GM19238 (cell line): Measurements from ENCODE around the gene DUSP22.

Experiments used
- DNase-seq: peaks from one replicate; pipeline ENCODE4 v3.0.0; 2011; ENCODE audit warnings: low spot score; ENCODE audit not compliant: insufficient read length

The DUSP22 gene

DNA sequence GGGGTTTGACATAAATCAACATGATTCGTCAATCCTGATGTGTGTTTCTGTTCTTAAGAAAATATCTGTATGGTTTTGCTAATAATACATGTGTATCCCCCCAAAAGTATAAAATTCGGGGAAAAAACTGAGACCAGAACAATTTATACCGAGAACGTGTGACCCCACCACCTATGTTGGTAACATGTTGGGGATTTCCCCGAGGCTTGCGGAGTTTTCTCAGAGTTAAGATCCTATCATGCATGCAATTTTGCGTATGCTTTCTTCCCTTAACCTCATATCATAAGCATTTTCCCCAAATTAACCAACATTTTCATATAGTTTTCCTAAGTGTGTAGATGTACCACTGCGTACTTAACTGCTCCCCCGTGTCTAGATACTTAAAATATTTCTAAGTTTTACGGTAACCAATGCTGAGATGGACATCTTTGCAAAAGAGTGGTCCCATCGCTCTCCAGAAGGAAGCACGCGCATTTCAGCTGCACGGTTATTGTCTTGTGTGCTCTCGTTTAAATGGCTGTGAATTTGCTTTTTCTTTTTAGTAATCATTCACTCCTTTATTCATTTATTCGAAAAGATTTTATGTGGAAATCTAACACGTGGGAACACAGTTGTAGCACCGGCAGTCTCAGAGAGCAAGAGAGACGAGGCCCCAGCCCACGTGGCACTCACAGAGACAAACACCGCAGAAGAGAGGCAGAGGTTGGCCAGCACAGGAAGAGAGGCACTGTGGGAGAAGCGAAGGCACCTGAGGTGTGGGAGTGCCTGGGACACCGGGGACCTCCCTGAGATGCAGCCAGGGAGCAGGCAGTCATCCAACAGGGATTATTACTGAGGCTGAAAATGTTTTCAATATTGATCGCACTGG, 86.0 kb downstream of the DUSP22 start:
- no peak for DNase-seq

DNA sequence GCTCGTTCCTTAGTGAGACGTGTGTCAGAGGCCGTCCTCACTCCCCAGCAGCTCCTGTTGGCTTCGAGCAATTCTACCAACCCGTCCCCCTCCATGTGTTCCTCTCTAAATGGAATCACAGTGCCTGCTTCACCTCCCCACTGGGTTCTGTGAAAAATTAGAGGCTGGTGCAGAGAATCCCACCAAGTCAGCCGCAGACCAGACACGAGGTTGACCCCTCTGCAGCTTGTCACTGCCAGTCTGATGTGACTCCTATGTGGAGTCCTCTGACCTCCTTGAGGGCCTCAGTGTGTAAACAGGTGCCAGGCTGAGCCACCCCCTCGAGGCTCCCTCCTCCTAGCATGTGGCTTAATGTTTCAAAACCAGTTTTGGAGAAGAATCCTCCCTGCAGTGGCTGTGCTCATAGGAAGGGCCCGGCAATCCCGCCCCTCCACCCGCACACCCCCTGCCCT, 86.7 kb downstream of the DUSP22 start:
- DNase-seq: no peak

DNA sequence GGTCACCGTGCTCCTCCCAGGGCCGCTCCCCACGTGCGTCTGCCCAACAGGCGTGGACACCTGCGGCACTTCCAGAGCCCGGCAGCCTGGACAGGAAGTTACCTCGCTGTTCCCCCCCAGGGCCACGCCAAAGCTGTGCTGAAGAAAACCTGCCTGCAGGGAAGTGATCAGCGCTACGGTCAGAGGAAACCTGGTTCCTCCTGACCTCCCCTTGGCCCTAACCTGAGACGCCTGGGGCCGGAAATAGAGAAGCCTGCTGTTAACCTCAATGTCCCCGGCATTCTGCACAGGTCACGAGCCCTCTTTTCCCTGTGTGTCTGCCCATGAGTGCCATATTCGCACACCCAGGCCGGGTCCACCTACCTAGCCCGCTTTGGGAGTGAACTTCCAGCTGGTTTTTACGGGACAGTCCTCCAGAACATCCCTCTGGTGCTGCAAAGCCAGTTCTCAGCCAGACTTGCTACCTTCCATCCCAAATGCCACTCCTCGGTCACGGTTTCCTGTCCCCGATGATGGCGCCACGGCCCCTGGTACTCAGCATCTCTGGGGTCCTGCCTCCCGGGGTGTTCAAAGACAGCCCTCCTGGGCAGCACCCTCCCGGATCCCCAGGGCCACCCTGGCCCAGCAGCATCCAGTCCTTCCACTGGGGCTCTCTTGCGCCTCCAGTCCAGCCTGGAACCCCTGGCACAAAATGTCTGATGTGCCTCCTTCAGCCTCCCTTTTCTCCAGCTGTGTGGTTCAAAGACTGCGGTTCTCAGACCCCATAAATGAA, 87.3 kb downstream of the DUSP22 start:
- no peak for DNase-seq

DNA sequence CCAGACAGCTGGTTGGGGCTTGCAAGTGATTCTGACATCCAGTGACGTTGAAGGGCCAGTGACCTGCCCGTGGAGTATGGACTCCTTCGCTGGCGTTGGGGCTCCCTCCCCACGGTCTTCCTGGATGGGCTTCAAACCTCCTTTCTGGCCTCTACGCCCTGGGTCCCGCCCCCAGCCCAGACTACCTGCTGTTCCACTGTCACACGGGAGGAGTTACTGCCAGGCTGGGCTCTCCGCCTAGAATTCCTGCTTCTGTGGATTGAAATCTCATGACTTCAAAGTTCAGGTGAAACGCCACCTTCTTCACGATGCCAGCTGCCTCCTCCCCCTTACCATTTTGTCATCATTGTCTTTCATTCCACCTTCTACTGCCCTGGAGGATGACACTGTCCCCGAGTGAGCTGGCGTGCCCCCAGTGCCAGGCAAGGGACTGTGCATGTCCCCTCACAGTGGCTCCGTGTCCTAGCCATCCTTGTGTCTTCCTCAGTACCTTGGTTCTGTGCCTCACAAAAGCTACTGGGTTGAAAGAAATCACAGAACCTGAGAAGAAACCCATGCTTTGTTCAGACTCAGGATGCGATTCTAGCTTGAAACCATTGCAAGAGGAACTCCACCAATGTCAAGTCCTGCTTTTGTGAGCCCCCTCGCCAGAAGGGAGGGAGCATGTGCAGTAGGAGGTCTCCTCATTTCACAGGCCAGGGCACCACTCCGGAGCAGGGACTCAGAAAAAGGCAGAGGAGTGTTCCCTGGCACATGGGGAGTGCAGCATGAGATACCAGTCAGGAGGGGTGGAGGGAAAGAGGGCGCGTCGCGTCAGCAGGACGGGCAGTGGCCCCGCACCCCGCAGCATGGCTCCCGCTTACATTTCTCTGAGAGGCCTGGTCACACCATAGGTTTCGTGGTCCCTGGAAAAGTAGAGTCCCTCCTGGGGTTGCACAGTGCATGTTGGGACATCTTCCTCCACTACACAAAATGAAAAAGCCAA, 88.2 kb downstream of the DUSP22 start:
- DNase-seq: no peak

DNA sequence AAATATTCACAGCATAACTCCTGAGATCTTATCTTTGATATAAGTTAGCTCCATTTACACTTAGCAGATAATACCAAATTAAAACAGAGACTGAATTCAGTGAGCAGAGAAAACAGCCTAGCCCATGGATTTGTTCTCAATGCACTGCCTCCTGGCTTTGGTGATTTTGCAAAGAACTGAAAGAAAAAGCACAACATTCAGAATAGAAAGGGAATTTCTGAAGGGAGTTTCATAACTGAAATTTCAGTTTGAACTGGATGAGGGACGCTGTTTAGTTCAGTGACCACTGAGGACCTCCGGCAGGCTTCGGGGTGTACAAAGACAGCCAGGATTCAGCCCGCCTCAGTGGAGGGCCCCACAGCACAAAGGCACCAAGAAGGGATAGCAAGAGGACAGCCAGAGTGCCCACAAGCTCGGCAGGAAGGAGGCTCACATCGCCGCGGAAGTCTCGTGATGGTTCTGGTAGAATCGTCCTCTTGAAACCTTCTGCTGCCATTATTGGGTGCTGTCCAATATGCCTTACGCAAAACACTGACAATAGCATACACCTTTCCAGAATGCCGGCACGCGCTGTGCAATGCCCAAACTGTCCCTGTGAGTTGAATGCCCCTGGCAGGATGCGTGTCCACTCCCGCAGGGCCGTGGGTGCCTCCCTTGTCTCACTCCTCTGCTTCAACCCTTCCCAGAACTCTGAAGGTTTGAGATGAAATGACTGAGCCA, 89.6 kb downstream of the DUSP22 start:
- DNase-seq: no peak

DNA sequence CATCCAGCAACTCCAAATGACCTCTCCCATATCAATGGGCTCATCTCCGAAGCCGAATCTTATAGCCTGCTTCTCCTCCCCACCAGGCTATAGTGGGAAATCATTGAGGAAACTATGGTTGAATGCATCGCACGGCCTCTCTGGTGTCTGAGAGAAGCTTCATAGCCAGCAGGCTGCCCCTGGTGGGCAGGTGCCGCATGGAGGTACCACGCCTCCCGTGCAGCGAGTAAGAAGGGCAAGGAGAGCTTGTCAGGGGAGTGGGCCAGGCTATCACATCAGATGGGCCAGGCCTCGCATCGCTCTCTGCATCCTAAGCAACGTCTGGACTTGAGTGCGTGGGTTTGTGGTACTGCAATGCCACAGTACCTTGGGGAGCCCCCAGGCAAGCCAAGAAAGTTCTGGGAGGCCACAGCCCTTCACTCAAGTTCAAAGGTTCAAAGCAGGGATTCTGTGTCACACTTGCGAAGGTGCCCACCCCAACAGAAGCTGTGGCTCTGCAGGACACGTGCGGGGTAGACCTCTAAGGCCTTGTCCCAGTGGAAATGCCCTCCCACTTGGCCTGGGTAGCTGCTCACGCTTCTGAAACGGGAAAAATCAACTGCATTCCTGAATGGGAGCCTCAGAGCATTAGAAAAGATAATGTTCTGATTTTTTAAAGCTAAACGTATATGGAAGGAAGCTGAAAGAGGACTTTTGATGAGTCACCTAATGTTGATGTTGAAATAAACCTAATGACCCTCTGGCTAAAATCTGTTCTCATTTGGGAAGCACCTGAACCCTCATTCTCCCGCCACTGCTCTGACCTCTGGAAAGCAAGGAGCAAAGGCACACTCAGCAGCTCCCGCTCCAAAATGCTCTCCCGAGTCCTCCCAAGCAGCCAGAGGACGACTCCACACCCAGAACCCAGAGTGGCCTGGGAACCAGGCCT, 90.9 kb downstream of the DUSP22 start:
- DNase-seq: no peak

DNA sequence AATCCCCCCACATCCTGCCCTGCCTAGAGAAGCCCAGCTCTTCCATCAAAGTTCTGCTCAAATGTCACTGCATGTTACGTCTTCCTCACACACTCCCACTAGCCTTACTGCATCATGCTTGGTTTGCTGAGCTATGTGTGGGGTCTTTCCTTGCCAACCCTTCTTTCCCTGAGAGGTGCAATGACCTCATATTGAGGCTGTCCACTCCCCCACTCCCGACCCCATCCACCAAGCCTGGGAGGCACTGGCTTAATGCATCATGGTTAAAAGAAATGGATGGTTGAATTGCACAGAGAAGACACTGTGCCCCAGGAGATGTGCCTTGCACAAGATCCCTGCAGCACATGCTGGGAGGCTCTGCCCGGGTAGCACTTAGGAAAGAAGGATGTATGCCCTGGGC, 91.6 kb downstream of the DUSP22 start:
- DNase-seq: no peak

DNA sequence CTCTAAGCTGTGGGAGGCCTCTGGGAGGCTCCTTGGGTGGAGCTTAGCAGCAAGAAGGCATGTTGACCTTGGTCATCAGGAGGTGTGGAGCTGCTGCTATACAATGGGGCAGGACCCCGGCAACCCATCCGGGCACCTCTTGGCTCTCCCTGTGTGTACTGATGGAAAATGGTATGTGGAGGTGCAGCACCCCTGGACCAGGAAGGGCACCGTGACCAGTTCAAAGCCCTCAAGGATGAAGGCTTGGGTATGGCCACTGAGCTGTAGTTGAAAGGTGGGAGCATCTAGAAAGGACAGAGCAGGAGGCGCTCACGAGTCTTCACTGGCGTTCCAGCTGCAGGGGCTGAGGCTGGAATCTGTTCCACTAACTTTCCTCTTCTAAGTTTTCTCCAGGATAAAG, 92.6 kb downstream of the DUSP22 start:
- no peak for DNase-seq

DNA sequence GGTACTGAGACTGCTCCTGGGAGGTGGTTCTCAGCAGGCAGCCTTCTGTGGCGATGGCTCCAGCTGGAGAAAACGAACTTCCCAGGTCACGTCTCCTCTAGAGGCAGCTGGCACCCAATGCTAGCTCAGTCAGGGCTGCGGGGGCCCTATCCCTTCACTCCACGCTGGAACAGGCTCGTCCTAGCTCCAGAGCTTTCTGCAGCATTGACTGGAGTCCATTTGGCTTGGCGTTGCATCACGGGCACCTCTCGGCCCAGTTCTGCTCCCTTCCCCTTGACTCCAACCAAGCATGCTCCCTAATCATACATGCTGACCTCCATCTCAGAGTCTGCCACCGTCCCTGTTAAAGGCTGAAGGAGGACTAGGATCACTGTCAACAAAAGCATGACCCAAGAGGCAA, 93.3 kb downstream of the DUSP22 start:
- DNase-seq: no peak

DNA sequence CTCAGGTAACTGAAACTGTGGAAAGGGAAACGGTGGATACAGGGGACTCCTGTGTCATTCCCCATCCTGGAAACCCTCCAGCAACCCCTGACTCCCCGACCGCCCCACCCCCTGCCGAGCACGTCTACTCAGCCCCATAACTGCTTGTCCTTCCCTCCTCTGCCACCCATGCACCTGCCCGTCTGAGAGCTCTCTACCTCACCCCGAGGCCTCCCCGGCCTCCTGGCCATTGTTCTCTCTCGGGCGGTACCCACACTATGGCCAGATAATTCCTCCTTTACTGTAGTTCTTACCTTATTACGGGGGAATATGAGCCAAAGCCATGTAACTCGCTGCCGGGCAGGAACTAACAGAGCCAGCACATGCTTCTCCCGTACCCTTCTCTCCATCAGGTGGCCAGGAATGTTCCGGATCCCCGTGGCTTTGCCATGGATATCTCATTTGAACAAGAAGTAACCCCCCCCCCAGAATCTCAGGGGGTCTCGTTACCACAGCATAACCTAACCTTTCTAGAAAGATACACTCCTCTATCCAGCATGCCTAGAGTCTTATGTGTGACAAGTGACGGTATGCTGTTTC, 94.5 kb downstream of the DUSP22 start:
- no peak for DNase-seq

DNA sequence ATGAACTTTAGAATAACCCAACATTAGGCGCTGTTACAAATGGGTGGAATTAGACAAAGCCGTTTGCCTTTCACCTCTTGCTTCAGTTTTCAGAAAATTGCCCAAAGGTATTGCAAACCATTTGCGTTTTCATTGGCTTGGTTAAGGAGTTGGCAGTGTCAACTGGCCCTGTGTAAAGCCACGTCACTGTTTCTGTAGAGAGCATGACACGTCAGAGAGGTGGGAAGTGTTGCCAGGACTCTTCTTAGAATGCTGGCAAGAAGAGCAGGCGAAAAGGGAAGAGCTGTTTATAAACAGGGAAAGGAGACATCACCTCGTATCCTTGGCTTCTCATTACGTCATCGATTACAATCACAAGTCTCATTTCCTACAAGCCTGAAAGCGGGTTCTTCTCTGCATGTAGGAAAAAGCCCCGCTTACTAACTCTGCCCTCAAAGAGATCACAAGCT, 95.0 kb downstream of the DUSP22 start:
- DNase-seq: no peak

DNA sequence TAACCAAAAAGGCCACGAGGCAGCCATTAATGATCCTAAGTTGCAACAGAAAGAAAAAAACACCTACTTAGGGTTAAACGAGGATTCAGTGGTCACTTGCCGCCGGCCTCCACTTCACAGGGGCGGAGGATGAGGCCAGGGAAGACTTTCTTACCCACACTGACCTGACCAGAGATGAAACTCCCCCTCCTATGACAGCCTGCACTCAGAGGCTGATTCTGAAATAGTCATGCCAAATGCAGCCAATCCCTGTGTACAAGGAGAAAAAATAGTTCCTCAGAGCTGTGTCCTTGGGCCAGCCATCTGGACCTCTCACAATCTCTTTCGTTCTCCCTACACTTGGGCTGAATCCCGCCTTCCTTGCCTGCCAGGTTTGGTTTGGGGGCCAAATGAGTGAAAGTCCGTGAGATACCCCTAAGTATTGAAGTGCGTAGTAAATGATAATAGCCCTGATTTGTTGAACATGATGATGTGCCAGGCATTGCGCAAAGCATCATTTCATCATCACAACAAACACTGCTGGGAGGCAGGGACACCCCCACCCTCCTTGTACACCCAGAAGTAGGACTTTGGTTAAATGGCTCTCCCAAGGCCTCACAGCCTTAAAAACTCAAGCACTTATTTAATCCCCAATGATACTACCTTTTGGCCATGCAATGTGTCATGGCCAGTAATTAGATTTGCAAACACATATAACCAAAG, 96.1 kb downstream of the DUSP22 start:
- no peak for DNase-seq

DNA sequence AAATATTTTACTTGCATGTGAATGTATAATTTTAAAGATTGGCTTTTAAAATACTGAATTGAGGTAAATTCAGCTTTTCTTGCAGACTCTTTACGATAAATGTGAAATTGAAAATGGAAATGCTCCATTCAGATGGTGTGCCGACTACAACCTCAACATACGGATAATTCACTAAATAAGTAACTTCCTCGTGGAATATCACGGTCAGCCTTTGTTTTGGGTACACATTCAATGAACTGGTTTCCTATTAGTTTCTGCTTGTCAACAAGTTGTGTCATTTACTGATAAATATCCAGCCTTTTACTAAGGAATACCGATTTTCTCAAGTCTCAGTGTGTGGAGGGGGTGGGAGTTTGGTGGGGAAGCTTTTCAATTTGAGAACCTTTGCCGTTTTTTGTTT, 96.9 kb downstream of the DUSP22 start:
- no peak for DNase-seq

DNA sequence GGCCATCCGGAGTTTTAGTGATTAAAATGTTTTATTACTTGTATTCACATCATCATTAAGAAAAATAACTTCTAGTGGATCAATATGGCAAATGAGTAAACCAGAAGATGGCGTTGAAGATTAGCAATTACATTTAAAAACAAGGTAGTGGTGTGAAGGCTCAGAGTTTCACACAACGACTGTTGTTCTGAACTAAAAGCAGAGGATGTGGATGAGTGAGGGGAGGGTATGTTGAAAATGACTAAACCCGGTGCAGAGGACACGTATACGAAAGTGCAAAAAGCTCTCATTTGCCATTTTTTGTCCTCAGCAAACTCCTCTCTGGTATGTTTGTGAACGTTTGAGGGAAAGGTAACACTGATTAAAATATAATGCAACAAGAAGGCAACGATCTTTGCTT, 97.3 kb downstream of the DUSP22 start:
- DNase-seq: no peak

DNA sequence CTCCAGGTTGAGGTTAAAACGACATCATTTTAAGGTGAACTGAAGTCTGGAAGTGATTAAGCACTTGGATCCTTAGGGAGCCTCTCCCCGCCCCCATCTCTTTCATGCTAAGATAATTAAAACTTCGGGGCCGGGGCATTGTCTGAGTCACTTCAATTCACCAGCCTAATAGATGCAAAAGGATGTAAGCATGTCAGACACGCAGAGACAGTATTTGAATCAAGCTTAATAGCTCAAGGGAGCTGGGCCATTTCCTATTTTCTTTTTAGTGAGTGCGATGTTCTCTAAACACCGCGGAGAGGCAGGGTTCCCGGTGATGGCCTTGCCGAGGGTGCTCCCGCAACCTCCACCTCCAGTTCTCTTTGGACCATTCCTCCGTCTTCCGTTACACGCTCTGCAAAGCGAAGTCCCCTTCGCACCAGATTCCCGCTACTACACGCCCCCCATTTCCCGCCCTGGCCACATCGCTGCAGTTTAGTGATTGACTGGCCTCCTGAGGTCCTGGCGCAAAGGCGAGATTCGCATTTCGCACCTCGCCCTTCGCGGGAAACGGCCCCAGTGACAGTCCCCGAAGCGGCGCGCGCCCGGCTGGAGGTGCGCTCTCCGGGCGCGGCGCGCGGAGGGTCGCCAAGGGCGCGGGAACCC, 98.7 kb downstream of the DUSP22 start:
- no peak for DNase-seq

DNA sequence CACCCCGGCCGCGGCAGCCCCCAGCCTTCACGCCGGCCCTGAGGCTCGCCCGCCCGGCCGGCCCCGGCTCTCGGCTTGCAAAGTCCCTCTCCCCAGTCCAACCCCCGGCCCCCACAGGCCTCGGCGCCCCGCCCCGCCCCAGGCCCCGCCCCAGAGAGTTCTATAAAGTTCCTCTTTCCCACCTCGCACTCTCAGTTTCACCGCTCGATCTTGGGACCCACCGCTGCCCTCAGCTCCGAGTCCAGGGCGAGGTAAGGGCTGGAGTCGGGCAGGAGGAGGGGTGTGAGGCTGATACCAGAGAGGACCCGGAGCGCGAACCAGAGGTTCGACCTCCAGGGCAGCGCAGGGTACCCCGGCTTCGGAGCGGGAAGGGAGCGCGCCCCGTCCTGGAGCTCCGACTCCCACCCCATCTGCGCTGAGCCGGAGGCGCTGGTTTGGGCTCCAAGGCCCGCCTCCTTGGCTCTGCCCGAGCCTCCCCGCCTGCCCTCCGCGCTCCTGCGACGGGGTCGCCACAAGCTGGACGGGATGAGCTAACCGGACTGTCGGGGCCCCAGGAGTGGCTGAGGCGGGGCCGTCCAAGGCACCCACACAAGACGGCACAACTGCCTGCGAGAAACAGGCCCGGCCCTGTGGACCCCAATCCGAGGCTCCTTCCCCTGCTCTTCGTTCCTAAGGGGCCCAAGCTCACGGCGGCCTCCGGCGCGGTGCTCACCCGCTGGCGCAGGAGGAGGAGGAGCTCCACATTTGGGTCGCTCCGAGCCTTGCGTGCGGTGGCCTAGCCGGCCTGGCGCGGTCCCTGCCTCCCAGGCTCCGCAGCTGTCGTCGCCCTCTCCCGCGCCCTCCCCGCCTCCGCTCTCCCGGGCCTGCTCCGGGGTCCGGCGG, 99.5 kb downstream of the DUSP22 start, which contains the start of gene IRF4:
Gene IRF4 (plus strand): TSS at position 194 of the 882 bp plus-strand sequence. CDS start 1,401 bp downstream, outside the sequence.
- DNase-seq: peak; percentile 84
